GM18505 (cell line): Measurements from ENCODE around the gene RNF213.
"Not testable (repeated sequence)": the region's sequence is repeated elsewhere in the genome, so short reads cannot be mapped to it uniquely, and the experiment has no call there.

ENCODE experiments used
- ATAC-seq: cut with Tn5 transposase; IDR thresholded peaks from one replicate; pipeline ENCODE4 v1.9.1; 2021; ENCODE audit not compliant: unreplicated experiment
- POLR2A ChIP-seq: IDR thresholded peaks from 4 replicates; pipeline ENCODE4 v1.6.1; 2011; ENCODE audit warnings: borderline replicate concordance; ENCODE audit not compliant: insufficient read depth, insufficient read length; ENCODE audit errors: extremely low read depth

Gene RNF213

DNA sequence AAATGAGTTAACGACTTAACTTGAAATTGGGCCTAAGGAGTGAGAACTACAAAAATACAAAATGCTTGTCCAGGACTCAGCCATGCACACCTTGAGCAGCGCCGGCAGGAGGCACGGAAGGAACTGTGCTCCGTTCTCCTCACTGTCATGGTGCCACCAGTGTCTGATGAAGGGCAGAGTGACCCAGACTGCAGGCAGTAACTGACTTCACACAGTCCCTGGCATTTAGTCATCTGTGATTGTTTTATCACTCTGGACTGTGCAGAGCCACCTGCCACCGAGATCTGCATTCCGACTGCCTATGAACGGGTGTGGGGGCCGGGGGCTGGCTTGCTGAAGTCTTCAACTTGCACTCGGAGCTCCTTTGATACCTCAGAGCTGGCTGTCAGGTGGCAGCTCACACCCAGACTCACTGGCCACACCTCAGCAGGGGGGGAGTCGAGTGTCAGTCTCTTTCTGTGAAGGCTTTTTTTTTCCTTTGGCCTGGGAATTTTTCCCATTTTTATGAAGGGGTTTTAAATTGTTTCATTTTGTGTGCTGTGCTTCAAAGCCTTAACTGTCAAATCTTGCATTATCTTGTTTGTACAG, 134.1 kb downstream of the RNF213 start:
- no peak for TF ChIP-seq POLR2A

GRCh38 chr17:80395402-80396151, 134.9 kb downstream of the RNF213 start:
- no peak for TF ChIP-seq POLR2A
- no peak for ATAC-seq

More for the DNA sequence above, 134.1 kb downstream of the RNF213 start:
- no peak for ATAC-seq

DNA sequence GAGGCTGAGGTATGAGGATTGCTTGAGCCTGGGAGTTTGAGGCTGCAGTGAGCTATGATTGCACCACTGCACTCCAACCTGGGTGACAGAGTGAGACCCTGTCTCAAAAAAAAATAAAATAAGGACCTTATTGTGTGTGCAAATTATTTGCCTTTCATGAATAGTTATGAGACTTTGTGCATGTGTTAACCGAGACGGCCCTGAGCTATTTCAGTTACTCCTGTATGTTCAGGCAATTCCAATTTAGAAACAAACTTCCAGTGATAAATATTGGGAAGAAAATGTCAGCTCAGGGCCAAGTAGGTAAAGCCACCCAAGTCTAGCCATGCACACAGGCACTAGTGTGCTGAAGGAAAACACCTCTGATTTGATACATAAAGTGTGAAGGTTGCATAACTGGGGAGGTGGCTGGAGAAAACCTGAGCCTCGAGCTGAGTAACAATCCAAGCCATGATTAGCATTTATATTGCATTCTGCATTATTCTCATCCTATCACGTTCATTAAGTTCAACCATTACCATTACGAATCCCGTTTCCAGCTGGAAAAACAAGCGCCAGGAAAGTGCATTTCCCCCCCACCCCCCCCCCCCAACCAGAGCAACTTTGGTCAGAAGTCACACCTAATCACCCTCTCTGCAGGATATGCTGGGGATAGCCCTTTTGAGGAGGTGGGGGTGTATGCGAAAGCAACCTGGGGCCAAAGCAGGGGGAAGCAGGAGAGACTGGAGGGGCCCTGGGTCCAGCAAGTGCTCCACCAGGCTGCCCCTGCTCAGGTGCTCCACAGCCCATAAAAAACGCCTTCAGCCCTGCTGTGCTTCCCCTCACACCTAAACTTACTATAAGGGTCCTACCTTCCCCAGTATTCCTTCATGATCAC, 135.7 kb downstream of the RNF213 start:
- no peak for TF ChIP-seq POLR2A
- no peak for ATAC-seq

DNA sequence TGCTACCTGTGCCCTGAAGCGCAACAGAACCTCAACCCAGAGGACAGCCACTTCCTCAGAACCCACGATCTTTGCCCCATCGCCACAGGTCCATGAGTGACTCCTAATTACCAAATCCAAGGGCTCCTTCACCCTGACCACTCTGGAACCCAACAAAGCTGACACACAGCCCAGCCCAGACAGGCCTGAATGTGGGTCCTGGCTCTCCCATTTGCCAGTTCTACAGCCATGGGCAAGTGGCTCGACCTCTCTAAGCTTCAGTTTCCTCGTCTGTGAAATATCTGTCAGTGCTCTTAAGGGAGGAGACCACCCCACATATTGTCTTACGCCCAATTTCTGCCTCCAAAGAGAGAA, 136.4 kb downstream of the RNF213 start:
- ATAC-seq = no peak
- no peak for TF ChIP-seq POLR2A

DNA sequence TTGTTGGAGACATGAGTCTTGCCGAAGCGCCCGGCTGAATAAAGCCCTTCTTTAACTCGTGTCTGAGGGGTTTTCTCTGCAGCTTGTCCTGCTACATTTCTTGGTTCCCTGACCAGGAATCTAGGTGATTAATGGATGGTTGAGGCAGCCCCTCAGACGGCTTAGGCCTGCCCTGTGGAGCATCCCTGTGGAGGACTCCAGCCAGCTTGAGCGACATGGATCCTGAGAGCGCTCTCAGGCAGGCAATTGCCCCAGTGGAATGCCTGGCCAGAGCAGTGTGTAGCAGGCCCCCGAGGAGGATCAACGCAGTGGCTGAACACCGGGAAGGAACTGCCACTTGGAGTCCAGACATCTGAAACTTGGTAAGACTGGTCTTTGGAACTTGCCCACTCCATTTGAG, 137.0 kb downstream of the RNF213 start:
- TF ChIP-seq POLR2A = no peak
- ATAC-seq = no peak

DNA sequence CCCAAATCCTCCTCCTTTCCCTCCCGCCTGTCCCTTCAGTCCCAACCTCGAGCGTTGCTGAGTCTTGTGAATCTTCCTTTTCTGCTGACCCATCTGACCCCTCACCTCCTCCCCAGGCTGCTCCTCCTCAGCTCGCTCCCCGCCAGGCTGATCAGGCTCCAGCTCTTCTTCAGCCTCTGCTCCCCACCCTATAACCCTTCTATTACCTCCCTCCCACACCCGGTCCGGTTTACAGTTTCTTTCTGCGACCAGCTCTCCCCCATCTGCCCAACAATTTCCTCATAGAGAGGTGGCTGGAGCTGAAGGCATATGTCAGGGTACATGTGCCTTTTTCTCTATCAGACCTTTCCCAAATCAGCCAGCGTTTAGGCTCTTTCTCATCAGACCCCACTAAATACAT, 140.4 kb downstream of the RNF213 start:
- not testable (repeated sequence) for ATAC-seq

DNA sequence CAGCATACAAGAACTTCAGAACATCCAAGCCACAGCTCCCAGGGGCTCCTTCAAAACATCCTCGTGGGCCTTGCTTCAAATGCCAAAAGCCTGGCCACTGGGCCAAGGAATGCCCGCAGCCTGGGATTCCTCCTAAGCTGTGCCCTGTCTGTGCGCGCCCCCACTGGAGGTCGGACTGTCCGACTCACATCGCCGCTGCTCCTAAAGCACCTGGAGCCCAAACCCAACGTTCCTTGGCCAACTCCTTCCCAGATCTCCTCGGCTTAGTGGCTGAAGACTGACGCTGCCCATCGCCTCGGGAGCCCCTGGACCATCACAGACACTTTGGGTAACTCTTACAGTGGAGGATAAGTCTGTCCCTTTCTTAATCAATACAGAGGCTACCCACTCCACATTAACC, 141.4 kb downstream of the RNF213 start:
- ATAC-seq = not testable (repeated sequence)

- no peak for ATAC-seq
- no peak for TF ChIP-seq POLR2A
Observed at GRCh38 chr17:80402959-80403358, 142.3 kb downstream of the RNF213 start.

GRCh38 chr17:80406146-80406545, 145.5 kb downstream of the RNF213 start:
- no peak for ATAC-seq
- TF ChIP-seq POLR2A = no peak

DNA sequence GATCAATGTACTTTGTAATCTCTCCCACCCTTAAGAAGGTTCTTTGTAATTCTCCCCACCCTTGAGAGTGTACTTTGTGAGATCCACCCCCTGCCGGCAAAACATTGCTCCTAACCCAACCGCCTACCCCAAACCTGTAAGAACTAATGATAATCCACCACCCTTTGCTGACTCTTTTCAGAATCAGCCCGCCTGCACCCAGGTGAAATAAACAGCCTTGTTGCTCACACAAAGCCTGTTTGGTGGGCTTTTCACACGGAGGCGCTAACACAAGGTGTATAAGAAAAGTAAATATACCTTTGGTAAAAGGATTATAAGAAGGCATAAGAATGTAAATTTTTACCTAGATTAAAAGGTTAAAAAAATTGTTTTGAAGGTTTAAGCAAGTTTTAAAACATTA, 147.3 kb downstream of the RNF213 start:
- not testable (repeated sequence) for ATAC-seq

GRCh38 chr17:80408872-80409271, 148.2 kb downstream of the RNF213 start:
- no peak for TF ChIP-seq POLR2A
- no peak for ATAC-seq

DNA sequence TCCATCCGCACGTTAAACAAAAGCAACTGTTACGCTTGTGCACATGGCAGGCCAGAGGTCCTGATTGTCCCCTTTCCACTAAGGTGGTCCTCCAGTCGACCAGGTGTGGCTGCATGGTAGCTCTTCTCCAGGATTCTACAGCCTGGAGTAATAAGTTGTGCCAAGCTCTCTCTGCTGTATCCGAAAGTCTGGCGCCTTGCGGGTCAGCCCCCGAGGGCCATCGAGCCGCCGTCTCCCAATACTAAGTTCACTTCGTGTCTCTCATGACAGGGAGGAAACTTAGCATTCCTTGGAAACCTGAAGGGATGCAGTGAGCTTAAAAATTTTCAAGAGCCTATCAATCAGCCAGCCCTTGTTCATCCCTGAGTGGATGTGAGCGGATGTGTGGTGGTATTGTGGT, 149.0 kb downstream of the RNF213 start:
- TF ChIP-seq POLR2A = no peak
- no peak for ATAC-seq

DNA sequence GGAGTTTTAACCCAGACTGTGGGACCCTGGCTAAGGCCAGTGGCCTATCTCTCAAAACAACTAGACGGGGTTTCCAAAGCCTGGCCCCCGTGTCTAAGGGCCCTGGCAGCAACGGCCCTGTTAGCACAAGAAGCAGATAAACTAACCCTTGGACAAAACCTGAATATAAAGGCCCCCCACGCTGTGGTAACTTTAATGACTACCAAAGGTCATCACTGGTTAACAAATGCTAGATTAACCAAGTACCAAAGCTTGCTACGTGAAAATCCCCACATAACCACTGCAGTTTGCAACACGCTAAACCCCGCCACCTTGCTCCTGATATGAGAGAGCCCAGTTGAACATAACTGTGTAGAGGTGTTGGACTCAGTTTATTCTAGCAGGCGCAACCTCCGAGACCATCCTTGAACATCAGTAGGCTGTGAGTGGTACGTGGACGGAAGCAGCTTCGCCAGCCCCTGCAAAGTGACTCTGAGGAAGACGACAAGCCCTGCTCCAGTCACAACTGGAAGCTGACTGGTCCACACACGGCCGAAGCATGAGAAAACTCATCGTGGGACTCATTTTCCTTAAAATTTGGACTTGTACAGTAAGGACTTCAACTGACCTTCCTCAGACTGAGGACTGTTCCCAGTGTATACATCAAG, 149.9 kb downstream of the RNF213 start:
- not testable (repeated sequence) for ATAC-seq
